ENCODE results near the gene DOCK9. TPM values are rescaled to one million over a fixed set of nuclear protein-coding genes. Genes with fewer than 3 reads are reported as not detected.

Gene DOCK9
- total and polyA plus RNA-seq, 2 donors (not counting 3 experiments of a cell fraction or from before 2014, with no cell fraction given), result 147 to 323 TPM

DNA sequence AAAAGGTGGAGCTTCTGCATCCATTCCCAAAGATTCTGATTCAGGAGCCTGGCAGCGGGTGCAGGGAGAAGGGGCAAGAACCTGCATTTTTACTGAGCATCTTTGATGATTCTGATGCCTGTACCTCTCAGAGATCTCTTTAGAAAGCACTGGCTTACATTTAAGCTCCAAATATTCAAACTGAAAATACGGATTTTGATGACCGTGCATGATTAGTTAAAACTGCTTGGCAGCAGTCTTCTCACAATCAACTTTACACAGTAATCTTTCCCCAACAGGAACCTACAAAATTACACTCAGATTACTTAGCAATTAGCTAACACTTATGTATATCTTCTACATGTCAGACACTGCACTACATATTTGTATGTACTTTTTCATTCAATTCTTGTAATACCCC, 108.9 kb downstream of the DOCK9 start:
- intact Hi-C loops (cut with micrococcal nuclease) (loop anchor here (1.0 kb wide), 3 partner anchors 9 to 164 kb away; no protein-coding TSS in a partner anchor), dilution Hi-C loops (cut with MboI; ENCODE audit: extremely low pct_ligation_motif_present, low sequenced_read_pairs) (no loop called here)
- Histone ChIP-seq H3K9me1 (replicated peaks; ENCODE audit: control insufficient read depth, extremely low read depth, insufficient read depth, low read length) (no peaks in the 10 kb centered on the region), H3K9me3 (replicated peaks; ENCODE audit: control insufficient read depth, insufficient read depth, low read length) (no peaks in the 10 kb centered on the region), H3K27me3 (ENCODE audit: control insufficient read depth in 2 of 2, insufficient read depth in 2 of 2, low read length in 2 of 2) (no peaks in the 10 kb centered on the region), H2AFZ (ENCODE audit: low read depth, low read length) (no peak overlapping the region), H3K4me1 (ENCODE audit: control insufficient read depth, extremely low read depth, insufficient read depth, low read length) (no peaks in the 10 kb centered on the region), H3K36me3 (ENCODE audit: control insufficient read depth in 2 of 2, extremely low read depth in 1 of 2, insufficient read depth in 2 of 2, low read length in 2 of 2) (peaks cover 48% of the 10 kb centered on the region in 2 experiments), H3K27ac (ENCODE audit: insufficient read depth, low read depth, low read length) (no peak overlapping the region), H4K20me1 (replicated peaks; ENCODE audit: control insufficient read depth, extremely low read depth, insufficient read depth, low read length) (no peaks in the 10 kb centered on the region), H3K4me2 (ENCODE audit: insufficient read depth, low read length) (no peak overlapping the region), H3K79me2 (ENCODE audit: control insufficient read depth, insufficient read depth, low read length) (no peaks in the 10 kb centered on the region), H3K4me3 (replicated peaks in 1 of 3; ENCODE audit: insufficient read depth in 1 of 3, low read depth in 1 of 3, low read length in 3 of 3) (no peak overlapping the region), H3K9ac (replicated peaks; ENCODE audit: extremely low read depth, insufficient read depth, low read length) (no peak overlapping the region)
- no TSS peak for BruUV-seq (replicated peaks)
- TF ChIP-seq JUN (IDR thresholded peaks at IDR 0.05; ENCODE audit: borderline replicate concordance, insufficient read depth, insufficient read length, low read depth) (no peak), GATA2 (IDR thresholded peaks at IDR 0.05; ENCODE audit: insufficient read depth, insufficient read length, low read depth, low read length) (no peak), EZH2 (IDR thresholded peaks at IDR 0.05; ENCODE audit: borderline replicate concordance, low read depth, low read length, severe bottlenecking) (no peak), POLR2A (IDR thresholded peaks at IDR 0.05; ENCODE audit: low read depth, low read length) (no peak)
- TF ChIP-seq, protein P1, sequence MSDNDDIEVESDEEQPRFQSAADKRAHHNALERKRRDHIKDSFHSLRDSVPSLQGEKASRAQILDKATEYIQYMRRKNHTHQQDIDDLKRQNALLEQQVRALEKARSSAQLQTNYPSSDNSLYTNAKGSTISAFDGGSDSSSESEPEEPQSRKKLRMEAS (IDR thresholded peaks at IDR 0.05; ENCODE audit: insufficient read depth, insufficient read length), result no peak
- no peak for FAIRE-seq
- no peak for DNase-seq (ENCODE audit: low read depth, low spot score)
- ChIA-PET POLR2A (no interaction called here), CTCF (interaction anchor here (0.8 to 3.4 kb wide), 7 partner anchors 12 to 165 kb away, joined by 3 to 21 read pairs (median 10); no protein-coding TSS in a partner anchor)

DNA sequence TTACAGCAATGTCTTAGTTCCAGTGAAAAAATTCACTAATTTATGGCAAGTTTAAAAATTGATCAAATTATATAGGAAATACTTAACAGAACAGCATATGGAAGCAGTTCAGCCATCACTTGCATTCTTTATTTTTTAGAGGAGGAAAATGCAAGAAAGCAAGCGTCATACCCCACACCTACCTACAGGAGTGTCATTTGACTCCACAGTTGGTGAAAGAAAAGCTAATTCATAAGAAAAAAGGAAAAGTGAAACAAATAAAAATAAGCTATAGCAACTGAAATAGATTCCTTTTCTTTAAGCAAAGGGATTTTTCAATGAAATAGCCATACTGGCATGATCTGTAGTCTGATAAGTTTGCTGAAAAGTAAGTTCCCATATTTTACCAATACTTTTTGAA, 111.0 kb downstream of the DOCK9 start:
- DNase-seq (ENCODE audit: low read depth, low spot score), result no peak

More for the DNA sequence above, 111.0 kb downstream of the DOCK9 start:
- ChIA-PET POLR2A (no interaction called here), CTCF (interaction anchor here (0.7 to 3.4 kb wide), 5 partner anchors 12 to 197 kb away, joined by 3 to 14 read pairs (median 3); no protein-coding TSS in a partner anchor)
- H3K36me3 ChIP-seq (ENCODE audit: control insufficient read depth in 2 of 2, extremely low read depth in 1 of 2, insufficient read depth in 2 of 2, low read length in 2 of 2), result peaks cover 38 to 56% of the 10 kb centered on the region in 2 experiments
- no peaks in the 10 kb centered on the region for H3K4me1 ChIP-seq (ENCODE audit: control insufficient read depth, extremely low read depth, insufficient read depth, low read length)
- no peak for FAIRE-seq
- H3K9ac ChIP-seq (replicated peaks; ENCODE audit: extremely low read depth, insufficient read depth, low read length), result no peak overlapping the region
- dilution Hi-C loops (cut with MboI; ENCODE audit: extremely low pct_ligation_motif_present, low sequenced_read_pairs), result no loop called here
- no peaks in the 10 kb centered on the region for H3K27me3 ChIP-seq (ENCODE audit: control insufficient read depth in 2 of 2, insufficient read depth in 2 of 2, low read length in 2 of 2)
- H3K4me2 ChIP-seq (ENCODE audit: insufficient read depth, low read length), result no peak overlapping the region
- no peaks in the 10 kb centered on the region for H3K79me2 ChIP-seq (ENCODE audit: control insufficient read depth, insufficient read depth, low read length)
- no peak overlapping the region for H3K27ac ChIP-seq (ENCODE audit: insufficient read depth, low read depth, low read length)
- H3K9me1 ChIP-seq (replicated peaks; ENCODE audit: control insufficient read depth, extremely low read depth, insufficient read depth, low read length), result no peaks in the 10 kb centered on the region
- no peak overlapping the region for H3K4me3 ChIP-seq (replicated peaks in 1 of 3; ENCODE audit: insufficient read depth in 1 of 3, low read depth in 1 of 3, low read length in 3 of 3)
- BruUV-seq (replicated peaks), result no TSS peak
- H4K20me1 ChIP-seq (replicated peaks; ENCODE audit: control insufficient read depth, extremely low read depth, insufficient read depth, low read length), result no peaks in the 10 kb centered on the region
- H2AFZ ChIP-seq (ENCODE audit: low read depth, low read length), result no peak overlapping the region
- TF ChIP-seq MYC (IDR thresholded peaks at IDR 0.05; ENCODE audit: low read depth, low read length) (no peak), JUN (IDR thresholded peaks at IDR 0.05; ENCODE audit: borderline replicate concordance, insufficient read depth, insufficient read length, low read depth) (no peak), POLR2AphosphoS5 (IDR thresholded peaks at IDR 0.05; ENCODE audit: insufficient read depth, low read depth, low read length) (no peak), GATA2 (IDR thresholded peaks at IDR 0.05; ENCODE audit: insufficient read depth, insufficient read length, low read depth, low read length) (no peak), FOS (IDR thresholded peaks at IDR 0.05; ENCODE audit: borderline replicate concordance, insufficient read depth, low read length) (no peak), EZH2 (IDR thresholded peaks at IDR 0.05; ENCODE audit: borderline replicate concordance, low read depth, low read length, severe bottlenecking) (no peak), POLR2A (IDR thresholded peaks at IDR 0.05; ENCODE audit: low read depth, low read length) (no peak)
- TF ChIP-seq, protein P1 (IDR thresholded peaks at IDR 0.05; ENCODE audit: insufficient read depth, insufficient read length), result no peak
- TF ChIP-seq, protein P2, sequence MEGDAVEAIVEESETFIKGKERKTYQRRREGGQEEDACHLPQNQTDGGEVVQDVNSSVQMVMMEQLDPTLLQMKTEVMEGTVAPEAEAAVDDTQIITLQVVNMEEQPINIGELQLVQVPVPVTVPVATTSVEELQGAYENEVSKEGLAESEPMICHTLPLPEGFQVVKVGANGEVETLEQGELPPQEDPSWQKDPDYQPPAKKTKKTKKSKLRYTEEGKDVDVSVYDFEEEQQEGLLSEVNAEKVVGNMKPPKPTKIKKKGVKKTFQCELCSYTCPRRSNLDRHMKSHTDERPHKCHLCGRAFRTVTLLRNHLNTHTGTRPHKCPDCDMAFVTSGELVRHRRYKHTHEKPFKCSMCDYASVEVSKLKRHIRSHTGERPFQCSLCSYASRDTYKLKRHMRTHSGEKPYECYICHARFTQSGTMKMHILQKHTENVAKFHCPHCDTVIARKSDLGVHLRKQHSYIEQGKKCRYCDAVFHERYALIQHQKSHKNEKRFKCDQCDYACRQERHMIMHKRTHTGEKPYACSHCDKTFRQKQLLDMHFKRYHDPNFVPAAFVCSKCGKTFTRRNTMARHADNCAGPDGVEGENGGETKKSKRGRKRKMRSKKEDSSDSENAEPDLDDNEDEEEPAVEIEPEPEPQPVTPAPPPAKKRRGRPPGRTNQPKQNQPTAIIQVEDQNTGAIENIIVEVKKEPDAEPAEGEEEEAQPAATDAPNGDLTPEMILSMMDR (IDR thresholded peaks at IDR 0.05; ENCODE audit: extremely low read depth in 1 of 2, insufficient read depth in 1 of 2, low read depth in 1 of 2, low read length in 2 of 2), result no peak
- intact Hi-C loops (cut with micrococcal nuclease), result no loop called here
- no peaks in the 10 kb centered on the region for H3K9me3 ChIP-seq (replicated peaks; ENCODE audit: control insufficient read depth, insufficient read depth, low read length)

Measured in endothelial cell of umbilical vein (primary cell).